Measurements from ENCODE around the gene AP2S1.
"Not testable (repeated sequence)": the region's sequence is repeated elsewhere in the genome, so short reads cannot be mapped to it uniquely, and the experiment has no call there.

AP2S1 gene

GRCh38 chr19:46809534-46810272 is 40.9 kb downstream of the AP2S1 start:
- Histone ChIP-seq H3K79me2 (no peaks in the 10 kb centered on the region), H3K36me3 (ENCODE audit: control insufficient read depth, insufficient read depth, low read length) (no peaks in the 10 kb centered on the region), H3K27ac (no peak overlapping the region), H2AFZ (no peak overlapping the region), H3K4me1 (no peaks in the 10 kb centered on the region), H3K9ac (no peak overlapping the region), H3K4me3 (ENCODE audit: low read depth, low read length) (no peak overlapping the region), H3K9me3 (ENCODE audit: control insufficient read depth, low read length) (no peaks in the 10 kb centered on the region), H3K27me3 (ENCODE audit: control insufficient read depth, insufficient read depth, low read length) (no peaks in the 10 kb centered on the region), H3K4me2 (ENCODE audit: low read length) (no peak overlapping the region)
- no peak for TF ChIP-seq CTCF (IDR thresholded peaks at IDR 0.05)

GRCh38 chr19:46806656-46807055 is 44.0 kb downstream of the AP2S1 start:
- Histone ChIP-seq H3K4me1 (no peaks in the 10 kb centered on the region), H3K36me3 (ENCODE audit: control insufficient read depth, insufficient read depth, low read length) (no peaks in the 10 kb centered on the region), H2AFZ (no peak overlapping the region), H3K9ac (no peak overlapping the region), H3K4me3 (ENCODE audit: low read depth, low read length) (no peak overlapping the region), H3K27me3 (ENCODE audit: control insufficient read depth, insufficient read depth, low read length) (no peaks in the 10 kb centered on the region), H3K4me2 (ENCODE audit: low read length) (no peak overlapping the region), H3K9me3 (ENCODE audit: control insufficient read depth, low read length) (no peaks in the 10 kb centered on the region), H3K79me2 (no peaks in the 10 kb centered on the region), H3K27ac (no peak overlapping the region)
- TF ChIP-seq CTCF (IDR thresholded peaks at IDR 0.05), result no peak

- H3K79me2 ChIP-seq, H3K27ac ChIP-seq, H3K9ac ChIP-seq: not testable (repeated sequence)
Measured at GRCh38 chr19:46804432-46804831, 46.2 kb downstream of the AP2S1 start.

GRCh38 chr19:46803555-46803954 is 47.1 kb downstream of the AP2S1 start:
- no peak for TF ChIP-seq CTCF (IDR thresholded peaks at IDR 0.05)
- Histone ChIP-seq H3K27ac (no peak overlapping the region), H3K36me3 (ENCODE audit: control insufficient read depth, insufficient read depth, low read length) (no peaks in the 10 kb centered on the region), H3K4me2 (ENCODE audit: low read length) (no peak overlapping the region), H3K9me3 (ENCODE audit: control insufficient read depth, low read length) (no peaks in the 10 kb centered on the region), H3K4me3 (ENCODE audit: low read depth, low read length) (no peak overlapping the region), H3K27me3 (ENCODE audit: control insufficient read depth, insufficient read depth, low read length) (no peaks in the 10 kb centered on the region), H3K4me1 (no peaks in the 10 kb centered on the region), H2AFZ (no peak overlapping the region), H3K79me2 (no peaks in the 10 kb centered on the region), H3K9ac (no peak overlapping the region)

More at GRCh38 chr19:46804432-46804831, 46.2 kb downstream of the AP2S1 start:
- H3K4me2 ChIP-seq (ENCODE audit: low read length); H3K4me3 ChIP-seq (ENCODE audit: low read depth, low read length); H3K36me3 ChIP-seq (ENCODE audit: control insufficient read depth, insufficient read depth, low read length); H3K4me1 ChIP-seq; H3K9me3 ChIP-seq (ENCODE audit: control insufficient read depth, low read length); H2AFZ ChIP-seq; H3K27me3 ChIP-seq (ENCODE audit: control insufficient read depth, insufficient read depth, low read length): not testable (repeated sequence)

- H3K4me2 ChIP-seq (ENCODE audit: low read length), result no peak overlapping the region
- H3K4me1 ChIP-seq, result no peaks in the 10 kb centered on the region
- H3K9me3 ChIP-seq (ENCODE audit: control insufficient read depth, low read length), result no peaks in the 10 kb centered on the region
- H3K4me3 ChIP-seq (ENCODE audit: low read depth, low read length), result no peak overlapping the region
- no peak overlapping the region for H3K27ac ChIP-seq
- H3K36me3 ChIP-seq (ENCODE audit: control insufficient read depth, insufficient read depth, low read length), result no peaks in the 10 kb centered on the region
- no peak overlapping the region for H3K9ac ChIP-seq
- no peak overlapping the region for H2AFZ ChIP-seq
- H3K27me3 ChIP-seq (ENCODE audit: control insufficient read depth, insufficient read depth, low read length), result no peaks in the 10 kb centered on the region
- no peaks in the 10 kb centered on the region for H3K79me2 ChIP-seq
- TF ChIP-seq CTCF (IDR thresholded peaks at IDR 0.05), result no peak
Measured at GRCh38 chr19:46802152-46802551, 48.5 kb downstream of the AP2S1 start.
